LHCN-M2 (cell line): Measurements from ENCODE around the gene PDE4B. TPM values are rescaled to one million over a fixed set of nuclear protein-coding genes. Genes with fewer than 3 reads are reported as not detected.
A peak's percentile ranks its signal among the peaks of the same experiment; 100 is the strongest.

Experiments
- DNase-seq: peaks from one replicate; pipeline ENCODE4 v3.0.0-alpha.2; 2012; ENCODE audit warnings: low read depth
- total RNA-seq: library from RNA; depleted of rRNA; stranded (reverse); fragments of >200 nt; gene quantifications from 2 replicates; pipeline ENCODE4 v1.2.3, GENCODE V29; 2014

PDE4B gene
- total RNA-seq, 1 experiment from 2014 or later: 6.8 TPM

- DNase-seq: no peak
Measured at GRCh38 chr1:66237042-66237441, 444.3 kb downstream of the PDE4B start.

- no peak for DNase-seq
Measured at GRCh38 chr1:66237722-66238479, 445.2 kb downstream of the PDE4B start.

GRCh38 chr1:66239834-66240233 lies 447.1 kb downstream of the PDE4B start:
- DNase-seq: peak; percentile 31

GRCh38 chr1:66240491-66241484 lies 448.1 kb downstream of the PDE4B start:
- DNase-seq: no peak

GRCh38 chr1:66242646-66243547 lies 450.2 kb downstream of the PDE4B start:
- DNase-seq: peak; percentile 87

- DNase-seq: no peak
Measured at GRCh38 chr1:66243548-66244130, 450.9 kb downstream of the PDE4B start.

- DNase-seq: peak; percentile 77
Measured at GRCh38 chr1:66244429-66244828, 451.7 kb downstream of the PDE4B start.

GRCh38 chr1:66245691-66246090 lies 453.0 kb downstream of the PDE4B start:
- no peak for DNase-seq

GRCh38 chr1:66246351-66247269 lies 453.9 kb downstream of the PDE4B start:
- DNase-seq: no peak

- no peak for DNase-seq
Measured at GRCh38 chr1:66247415-66248208, 454.9 kb downstream of the PDE4B start.

- no peak for DNase-seq
Measured at GRCh38 chr1:66248257-66248656, 455.6 kb downstream of the PDE4B start.

GRCh38 chr1:66248746-66249145 lies 456.1 kb downstream of the PDE4B start:
- DNase-seq: no peak

GRCh38 chr1:66250075-66250474 lies 457.4 kb downstream of the PDE4B start:
- DNase-seq: no peak

GRCh38 chr1:66250478-66250877 lies 457.8 kb downstream of the PDE4B start:
- DNase-seq: peak; percentile 56

GRCh38 chr1:66251546-66251945 lies 458.9 kb downstream of the PDE4B start:
- peak; percentile 69 for DNase-seq

- peak; percentile 77 for DNase-seq
Measured at GRCh38 chr1:66253330-66253921, 460.7 kb downstream of the PDE4B start.

- no peak for DNase-seq
Measured at GRCh38 chr1:66254785-66255184, 462.1 kb downstream of the PDE4B start.
